K562 (cell line): ENCODE results near the gene SOX6. TPM values are rescaled to one million over a fixed set of nuclear protein-coding genes. Genes with fewer than 3 reads are reported as not detected.

Experiments used
- BCL6 ChIP-seq: fragments of 250-450 bp; sonication (Bioruptor Pico); IDR thresholded peaks from 2 replicates; pipeline ENCODE4 v1.4.0; 2020
- BHLHE40 ChIP-seq: IDR thresholded peaks from 2 replicates; pipeline ENCODE4 v1.6.1; 2011; ENCODE audit warnings: low read length, improper control_type of control experiment
- CREB1 ChIP-seq, 2 experiments: sonication (generic) in 1 of 2; formaldehyde crosslinking in 1 of 2; IDR thresholded peaks; 2 replicates each; pipeline versions ENCODE4 v1.6.1 to v1.8.0; 2012 to 2022; ENCODE audit warnings: inconsistent platforms in 1 of 2, mild to moderate bottlenecking in 1 of 2, missing genetic modification reagents in 1 of 2, moderate library complexity in 1 of 2
- CREM ChIP-seq: IDR thresholded peaks from 2 replicates; pipeline ENCODE4 v1.6.1; 2014; ENCODE audit warnings: antibody characterized with exemption, low read depth
- EP300 ChIP-seq: IDR thresholded peaks from 2 replicates; pipeline ENCODE4 v1.6.1; 2012; ENCODE audit warnings: low read length, improper control_type of control experiment
- FOSL1 ChIP-seq: fragments of 200-800 bp; sonication (Bioruptor generic); conservative IDR thresholded peaks from 2 replicates; pipeline ENCODE4 v1.6.1; 2016; ENCODE audit warnings: missing genetic modification characterization, missing compliant biosample characterization
- FOXK2 ChIP-seq, 2 experiments: fragments of 450-650 bp; IDR thresholded peaks in 1 of 2; conservative IDR thresholded peaks in 1 of 2; 2 replicates each; pipeline ENCODE4 v1.6.1; 2016; ENCODE audit warnings: low read depth in 2 of 2, mild to moderate bottlenecking in 1 of 2
- HDAC1 ChIP-seq, 2 experiments: fragments of 450-650 bp; IDR thresholded peaks; 2 replicates each; pipeline ENCODE4 v1.6.1; 2016 to 2017; ENCODE audit warnings: inconsistent platforms in 1 of 2, mild to moderate bottlenecking in 1 of 2, moderate library complexity in 1 of 2
- HEY1 ChIP-seq: fragments of 250-450 bp; sonication (Bioruptor Pico); IDR thresholded peaks from 2 replicates; pipeline ENCODE4 v1.5.0; 2020; ENCODE audit warnings: mild to moderate bottlenecking, moderate library complexity, borderline replicate concordance
- HLTF ChIP-seq: fragments of 450-650 bp; IDR thresholded peaks from 2 replicates; pipeline ENCODE4 v1.6.1; 2016
- MED1 ChIP-seq: sonication (generic); formaldehyde crosslinking; IDR thresholded peaks from 2 replicates; pipeline ENCODE4 v1.8.1; 2023; ENCODE audit warnings: missing genetic modification reagents, borderline replicate concordance
- MYNN ChIP-seq, 2 experiments: sonication (generic); formaldehyde crosslinking in 1 of 2; IDR thresholded peaks; 2 replicates each; pipeline versions ENCODE4 v1.5.0 to v1.6.1; 2016 to 2020; ENCODE audit warnings: antibody characterized with exemption in 1 of 2, missing genetic modification reagents in 1 of 2
- NFATC3 ChIP-seq: fragments of 450-650 bp; IDR thresholded peaks from 2 replicates; pipeline ENCODE4 v1.6.1; 2017; ENCODE audit warnings: mild to moderate bottlenecking
- NFE2 ChIP-seq: IDR thresholded peaks from 2 replicates; pipeline ENCODE4 v1.6.1; 2014; ENCODE audit warnings: antibody characterized with exemption, low read depth
- NFIC ChIP-seq: fragments of 450-650 bp; IDR thresholded peaks from 2 replicates; pipeline ENCODE4 v1.6.1; 2017; ENCODE audit warnings: mild to moderate bottlenecking, inconsistent platforms
- PML ChIP-seq: IDR thresholded peaks from 2 replicates; pipeline ENCODE4 v1.6.1; 2012; ENCODE audit warnings: low read length, inconsistent platforms
- POLR2AphosphoS5 ChIP-seq: IDR thresholded peaks from 2 replicates; pipeline ENCODE4 v1.6.1; 2011; ENCODE audit warnings: mild to moderate bottlenecking, low read depth, low read length, moderate library complexity; ENCODE audit not compliant: control insufficient read depth, insufficient read depth
- POLR3G ChIP-seq: IDR thresholded peaks from 2 replicates; pipeline ENCODE4 v1.6.1; 2011; ENCODE audit not compliant: insufficient read length, insufficient replicate concordance; ENCODE audit errors: extremely low read depth
- RBM34 ChIP-seq: fragments of 200-400 bp; formaldehyde crosslinking; IDR thresholded peaks from 2 replicates; pipeline ENCODE4 v1.6.1; 2018; ENCODE audit warnings: low read length, borderline replicate concordance; ENCODE audit not compliant: insufficient read depth
- RCOR1 ChIP-seq, 2 experiments: IDR thresholded peaks; 2 replicates each; pipeline ENCODE4 v1.6.1; 2012; ENCODE audit warnings: low read depth in 2 of 2, low read length in 2 of 2, borderline replicate concordance in 1 of 2, improper control_type of control experiment in 1 of 2
- SRSF7 ChIP-seq: fragments of 200-400 bp; formaldehyde crosslinking; optimal IDR thresholded peaks from 2 replicates; pipeline ENCODE3; 2017; ENCODE audit warnings: mild to moderate bottlenecking, low read depth, low read length
- TCF3 ChIP-seq: sonication (generic); formaldehyde crosslinking; IDR thresholded peaks from 2 replicates; pipeline ENCODE4 v1.4.0; 2020; ENCODE audit warnings: mild to moderate bottlenecking, missing genetic modification reagents
- TEAD4 ChIP-seq, 2 experiments: sonication (generic) in 1 of 2; formaldehyde crosslinking in 1 of 2; IDR thresholded peaks; 2 replicates each; pipeline versions ENCODE4 v1.6.1 to v1.8.0; 2012 to 2022; ENCODE audit warnings: borderline replicate concordance in 1 of 2, inconsistent platforms in 1 of 2, low read length in 1 of 2, mild to moderate bottlenecking in 1 of 2, missing genetic modification reagents in 1 of 2
- THAP7 ChIP-seq: fragments of 250-450 bp; sonication (Bioruptor Pico); IDR thresholded peaks from 2 replicates; pipeline ENCODE4 v1.5.0; 2021
- USF2 ChIP-seq: sonication (generic); formaldehyde crosslinking; IDR thresholded peaks from 2 replicates; pipeline ENCODE4 v1.5.0; 2020; ENCODE audit warnings: missing genetic modification reagents
- ZNF146 ChIP-seq: IDR thresholded peaks from one replicate; pipeline ENCODE4 v1.6.1; 2018; ENCODE audit warnings: missing compliant biosample characterization; ENCODE audit not compliant: unreplicated experiment
- ZNF507 ChIP-seq: conservative IDR thresholded peaks from 2 replicates; pipeline ENCODE4 v1.6.1; 2017; ENCODE audit warnings: missing genetic modification characterization, missing compliant biosample characterization
- ZNF586 ChIP-seq: fragments of 450-650 bp; formaldehyde crosslinking; conservative IDR thresholded peaks from 2 replicates; pipeline ENCODE4 v1.4.0; 2020; ENCODE audit warnings: mild to moderate bottlenecking, moderate library complexity
- polyA plus RNA-seq, 8 experiments: library from polyadenylated mRNA; depleted of rRNA in 4 of 8; stranded (reverse) in 5 of 8; unstranded in 3 of 8; fragments of >200 nt; fragmentation: Nextera tagmentation in 2 of 8; fragmentation: Illumina TruSeq in 1 of 8; extraction: Ambion mirVana in 2 of 8; extraction: Trizol in 1 of 8; gene quantifications; 2 replicates each; pipeline versions ENCODE4 v1.2.1 to v1.2.3, GENCODE V29; 2011 to 2014; ENCODE audit warnings: inconsistent platforms in 1 of 8, missing spikeins in 1 of 8
- total RNA-seq, 7 experiments: library from RNA; depleted of rRNA in 6 of 7; stranded (reverse); fragments of >200 nt in 6 of 7; fragmentation: Illumina TruSeq in 2 of 7; extraction: Trizol in 2 of 7; gene quantifications; 2 replicates each; pipeline versions ENCODE4 v1.2.1 to v1.2.3, GENCODE V29; 2011 to 2021; ENCODE audit warnings: low replicate concordance in 1 of 7

Gene SOX6
- total and polyA plus RNA-seq, 9 of the 15 experiments (the other 6 are each of a cell fraction or from before 2014, with no cell fraction given) = 0.89 to 8.7 (median 5.7) TPM

DNA sequence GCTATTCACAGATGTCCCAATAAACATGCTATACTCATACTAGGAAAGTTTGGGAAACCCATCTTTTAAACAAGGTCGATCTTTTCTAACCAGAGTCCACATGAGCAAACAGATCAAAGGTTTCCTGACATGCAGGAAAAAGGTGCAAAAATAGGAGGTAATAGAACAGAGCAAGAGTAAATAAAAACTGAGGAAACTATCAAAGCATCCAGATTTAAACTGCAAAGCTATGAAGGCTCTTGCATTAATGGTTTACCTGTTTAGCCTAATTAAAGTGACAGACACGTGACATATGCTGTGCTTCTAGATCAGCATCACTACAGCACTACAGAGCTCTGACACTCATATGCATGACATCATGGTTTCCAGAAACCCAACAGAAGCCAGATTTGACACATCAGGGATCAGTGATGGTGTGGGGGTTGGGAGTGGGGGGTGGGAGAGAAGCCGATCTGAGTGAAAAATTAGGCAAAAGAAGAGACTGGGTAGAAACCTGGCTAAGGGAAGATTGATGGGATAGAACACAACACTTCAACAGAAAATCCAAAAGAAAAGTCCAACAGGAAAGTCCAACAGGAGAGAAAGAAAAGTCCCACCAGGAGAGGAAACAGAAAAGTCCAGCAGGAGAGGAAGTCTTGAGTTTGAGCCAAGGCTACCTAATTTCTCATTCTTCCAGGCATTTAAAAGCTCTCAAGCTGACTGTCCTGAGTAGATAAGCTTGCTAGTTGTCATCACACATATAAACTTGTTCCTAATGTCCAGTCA, 262.3 kb downstream of the SOX6 start (continued):
- TF ChIP-seq USF2 (CRISPR knock-in tag) (peak; percentile 48), FOXK2 (conservative IDR thresholded peaks at IDR 0.05 in 1 of 2, IDR thresholded peaks at IDR 0.05 in 1 of 2; ENCODE audit: low read depth in 2 of 2) (0 out of 4 replicates have a peak, but pooled peaks of 1 of the 2 experiments have one; percentile 22), HEY1 (CRISPR knock-in tag) (no peak), ZNF586 (no peak), PML (peak; percentile 46; the same call in 1 of the 2 replicates), NFATC3 (0 out of 2 replicates have a peak, but pooled peaks have one; percentile 36), NFIC (peak; percentile 88), CREB1 (IDR thresholded peaks at IDR 0.05) (peak; percentile 80), CREB1 (CRISPR knock-in tag; IDR thresholded peaks at IDR 0.05) (peak; percentile 67; the same call in 1 of the 2 replicates), EP300 (peak; percentile 62), NFE2 (0 out of 2 replicates have a peak, but pooled peaks have one; percentile 7), CREM (peak; percentile 50), RCOR1 (IDR thresholded peaks at IDR 0.05; ENCODE audit: borderline replicate concordance in 1 of 2, low read depth in 2 of 2, low read length in 2 of 2) (0 out of 4 replicates have a peak, but pooled peaks of 1 of the 2 experiments have one; percentile 3), POLR3G (no peak), HDAC1 (IDR thresholded peaks at IDR 0.05) (peak in 1 of 2 experiments; percentile 72; a peak in 2 of 4 replicates), BHLHE40 (peak; percentile 73), BCL6 (CRISPR knock-in tag) (no peak), MED1 (no peak), MYNN (IDR thresholded peaks at IDR 0.05) (0 out of 2 replicates have a peak, but pooled peaks have one; percentile 37), MYNN (CRISPR knock-in tag; IDR thresholded peaks at IDR 0.05) (no peak), ZNF146 (CRISPR knock-in tag) (no peak), FOSL1 (tag) (no peak), POLR2AphosphoS5 (0 out of 2 replicates have a peak, but pooled peaks have one; percentile 36), SRSF7 (no peak), HLTF (0 out of 2 replicates have a peak, but pooled peaks have one; percentile 21), ZNF507 (tag) (no peak), TCF3 (peak; percentile 81), THAP7 (CRISPR knock-in tag) (no peak), TEAD4 (IDR thresholded peaks at IDR 0.05; ENCODE audit: low read length) (peak; percentile 81), TEAD4 (CRISPR knock-in tag; IDR thresholded peaks at IDR 0.05; ENCODE audit: borderline replicate concordance) (no peak), RBM34 (no peak)
